ENCODE data around the gene ATRAID. TPM values are rescaled to one million over a fixed set of nuclear protein-coding genes. Genes with fewer than 3 reads are reported as not detected.

The ATRAID gene
- total and polyA plus RNA-seq, 2 experiments from 2014 or later = 129 to 154 TPM

DNA sequence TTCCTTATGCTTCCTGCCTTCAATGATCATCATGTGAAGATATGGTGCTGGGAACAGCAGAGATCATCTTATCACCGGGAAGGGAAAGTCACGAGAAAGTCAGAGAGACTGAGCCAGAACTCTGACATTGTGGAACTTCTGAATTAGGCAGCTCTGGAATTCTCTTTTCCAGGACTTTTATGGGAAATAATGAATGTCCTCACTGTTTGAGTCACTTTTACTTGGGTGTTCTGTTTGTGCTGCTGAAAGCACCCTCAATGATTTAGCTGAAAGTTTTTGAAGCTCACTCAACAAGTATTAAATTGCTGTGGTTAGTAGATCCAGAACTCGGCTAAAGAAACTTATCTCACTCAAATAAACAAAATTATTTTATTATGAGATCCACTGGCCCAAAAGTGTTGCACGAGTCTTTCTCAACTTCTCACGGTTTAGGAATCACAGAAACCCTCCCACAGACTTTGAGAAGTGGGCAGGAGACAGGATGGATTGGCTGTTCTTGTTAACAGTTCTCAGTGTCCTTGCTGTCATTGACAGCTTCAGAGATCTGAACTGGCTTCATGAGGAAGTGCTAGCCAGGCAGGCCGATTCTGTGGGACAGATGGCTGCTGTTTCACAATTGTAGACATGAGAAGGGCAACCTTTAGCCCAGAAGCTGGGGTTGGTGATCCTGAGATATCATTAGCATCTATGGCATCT, 26.4 kb upstream of the ATRAID start (continued):
- TF ChIP-seq, protein P1, sequence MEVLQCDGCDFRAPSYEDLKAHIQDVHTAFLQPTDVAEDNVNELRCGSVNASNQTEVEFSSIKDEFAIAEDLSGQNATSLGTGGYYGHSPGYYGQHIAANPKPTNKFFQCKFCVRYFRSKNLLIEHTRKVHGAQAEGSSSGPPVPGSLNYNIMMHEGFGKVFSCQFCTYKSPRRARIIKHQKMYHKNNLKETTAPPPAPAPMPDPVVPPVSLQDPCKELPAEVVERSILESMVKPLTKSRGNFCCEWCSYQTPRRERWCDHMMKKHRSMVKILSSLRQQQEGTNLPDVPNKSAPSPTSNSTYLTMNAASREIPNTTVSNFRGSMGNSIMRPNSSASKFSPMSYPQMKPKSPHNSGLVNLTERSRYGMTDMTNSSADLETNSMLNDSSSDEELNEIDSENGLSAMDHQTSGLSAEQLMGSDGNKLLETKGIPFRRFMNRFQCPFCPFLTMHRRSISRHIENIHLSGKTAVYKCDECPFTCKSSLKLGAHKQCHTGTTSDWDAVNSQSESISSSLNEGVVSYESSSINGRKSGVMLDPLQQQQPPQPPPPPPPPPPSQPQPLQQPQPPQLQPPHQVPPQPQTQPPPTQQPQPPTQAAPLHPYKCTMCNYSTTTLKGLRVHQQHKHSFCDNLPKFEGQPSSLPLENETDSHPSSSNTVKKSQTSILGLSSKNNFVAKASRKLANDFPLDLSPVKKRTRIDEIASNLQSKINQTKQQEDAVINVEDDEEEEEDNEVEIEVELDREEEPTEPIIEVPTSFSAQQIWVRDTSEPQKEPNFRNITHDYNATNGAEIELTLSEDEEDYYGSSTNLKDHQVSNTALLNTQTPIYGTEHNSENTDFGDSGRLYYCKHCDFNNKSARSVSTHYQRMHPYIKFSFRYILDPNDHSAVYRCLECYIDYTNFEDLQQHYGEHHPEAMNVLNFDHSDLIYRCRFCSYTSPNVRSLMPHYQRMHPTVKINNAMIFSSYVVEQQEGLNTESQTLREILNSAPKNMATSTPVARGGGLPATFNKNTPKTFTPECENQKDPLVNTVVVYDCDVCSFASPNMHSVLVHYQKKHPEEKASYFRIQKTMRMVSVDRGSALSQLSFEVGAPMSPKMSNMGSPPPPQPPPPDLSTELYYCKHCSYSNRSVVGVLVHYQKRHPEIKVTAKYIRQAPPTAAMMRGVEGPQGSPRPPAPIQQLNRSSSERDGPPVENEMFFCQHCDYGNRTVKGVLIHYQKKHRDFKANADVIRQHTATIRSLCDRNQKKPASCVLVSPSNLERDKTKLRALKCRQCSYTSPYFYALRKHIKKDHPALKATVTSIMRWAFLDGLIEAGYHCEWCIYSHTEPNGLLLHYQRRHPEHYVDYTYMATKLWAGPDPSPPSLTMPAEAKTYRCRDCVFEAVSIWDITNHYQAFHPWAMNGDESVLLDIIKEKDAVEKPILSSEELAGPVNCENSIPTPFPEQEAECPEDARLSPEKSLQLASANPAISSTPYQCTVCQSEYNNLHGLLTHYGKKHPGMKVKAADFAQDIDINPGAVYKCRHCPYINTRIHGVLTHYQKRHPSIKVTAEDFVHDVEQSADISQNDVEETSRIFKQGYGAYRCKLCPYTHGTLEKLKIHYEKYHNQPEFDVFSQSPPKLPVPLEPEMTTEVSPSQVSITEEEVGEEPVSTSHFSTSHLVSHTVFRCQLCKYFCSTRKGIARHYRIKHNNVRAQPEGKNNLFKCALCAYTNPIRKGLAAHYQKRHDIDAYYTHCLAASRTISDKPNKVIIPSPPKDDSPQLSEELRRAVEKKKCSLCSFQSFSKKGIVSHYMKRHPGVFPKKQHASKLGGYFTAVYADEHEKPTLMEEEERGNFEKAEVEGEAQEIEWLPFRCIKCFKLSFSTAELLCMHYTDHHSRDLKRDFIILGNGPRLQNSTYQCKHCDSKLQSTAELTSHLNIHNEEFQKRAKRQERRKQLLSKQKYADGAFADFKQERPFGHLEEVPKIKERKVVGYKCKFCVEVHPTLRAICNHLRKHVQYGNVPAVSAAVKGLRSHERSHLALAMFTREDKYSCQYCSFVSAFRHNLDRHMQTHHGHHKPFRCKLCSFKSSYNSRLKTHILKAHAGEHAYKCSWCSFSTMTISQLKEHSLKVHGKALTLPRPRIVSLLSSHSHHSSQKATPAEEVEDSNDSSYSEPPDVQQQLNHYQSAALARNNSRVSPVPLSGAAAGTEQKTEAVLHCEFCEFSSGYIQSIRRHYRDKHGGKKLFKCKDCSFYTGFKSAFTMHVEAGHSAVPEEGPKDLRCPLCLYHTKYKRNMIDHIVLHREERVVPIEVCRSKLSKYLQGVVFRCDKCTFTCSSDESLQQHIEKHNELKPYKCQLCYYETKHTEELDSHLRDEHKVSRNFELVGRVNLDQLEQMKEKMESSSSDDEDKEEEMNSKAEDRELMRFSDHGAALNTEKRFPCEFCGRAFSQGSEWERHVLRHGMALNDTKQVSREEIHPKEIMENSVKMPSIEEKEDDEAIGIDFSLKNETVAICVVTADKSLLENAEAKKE (CRISPR knock-in tag; IDR thresholded peaks at IDR 0.05) = no peak
- TF ChIP-seq ZNF331 (CRISPR knock-in tag; IDR thresholded peaks at IDR 0.05; ENCODE audit: low read depth) = no peak

DNA sequence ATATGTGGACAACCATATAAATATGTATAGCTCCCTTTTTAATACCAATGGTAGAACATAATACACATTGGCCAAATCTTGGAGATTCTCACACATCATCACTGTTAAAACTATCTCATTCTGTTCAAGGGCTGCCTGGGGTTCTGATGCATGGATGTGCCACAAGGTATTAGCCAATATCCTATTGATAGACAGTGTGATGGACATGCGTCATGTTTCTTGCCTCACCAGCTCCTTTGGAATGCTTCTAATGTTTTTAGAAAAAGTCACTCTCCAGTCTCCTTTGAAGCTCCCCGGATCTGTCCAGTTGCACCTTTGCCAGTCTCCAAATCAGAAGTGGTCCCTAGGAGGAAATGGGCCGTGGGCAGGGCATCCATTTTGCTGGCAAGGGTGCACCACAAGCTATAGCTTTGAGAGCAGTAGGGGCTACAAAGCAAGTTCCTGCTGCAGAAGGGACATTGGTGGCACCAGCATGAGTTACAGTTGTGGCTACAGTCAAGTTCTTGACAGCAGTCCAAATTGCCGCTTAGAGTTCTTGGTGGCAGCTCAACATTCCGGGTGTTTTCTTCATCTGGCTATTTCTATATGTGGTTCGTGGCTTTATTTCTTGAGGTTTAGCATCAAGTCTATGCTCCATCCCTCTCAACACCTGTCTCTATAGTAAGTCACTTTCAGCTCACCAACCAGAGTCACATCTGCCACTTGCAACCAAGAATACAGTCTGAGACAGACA, 25.1 kb upstream of the ATRAID start:
- no peaks in the 10 kb centered on the region for H3K27me3 ChIP-seq (ENCODE audit: insufficient read depth)
- Mint-ChIP-seq H3K4me1 (no peaks in the 10 kb centered on the region), H3K9me3 (no peaks in the 10 kb centered on the region), H3K27ac (no peak overlapping the region), H3K4me3 (no peak overlapping the region), H3K27me3 (ENCODE audit: insufficient read depth, low read depth, poor library complexity) (peaks cover 2% of the 10 kb centered on the region), H3K36me3 (ENCODE audit: low read depth) (no peaks in the 10 kb centered on the region)
- no peak overlapping the region for H3K27ac ChIP-seq (ENCODE audit: low read depth)
- no peaks in the 10 kb centered on the region for H3K79me2 ChIP-seq (replicated peaks; ENCODE audit: insufficient read depth)
- no peak overlapping the region for H2AFZ ChIP-seq
- no peaks in the 10 kb centered on the region for H3K36me3 ChIP-seq (ENCODE audit: insufficient read depth)
- no peaks in the 10 kb centered on the region for H4K20me1 ChIP-seq (replicated peaks; ENCODE audit: insufficient read depth)
- no peak for DNase-seq (ENCODE audit: low spot score)
- H3K4me3 ChIP-seq = no peak overlapping the region
- ATAC-seq = no peak
- no peaks in the 10 kb centered on the region for H3K9me2 ChIP-seq (ENCODE audit: insufficient read depth)
- no peaks in the 10 kb centered on the region for H3F3A ChIP-seq (replicated peaks; ENCODE audit: low read depth)
- no peak overlapping the region for H3K4me2 ChIP-seq
- H3K4me1 ChIP-seq (ENCODE audit: insufficient read depth) = no peaks in the 10 kb centered on the region
- TF ChIP-seq ZNF114 (CRISPR knock-in tag; IDR thresholded peaks at IDR 0.05) (no peak), NANOG (IDR thresholded peaks at IDR 0.05; ENCODE audit: borderline replicate concordance) (no peak), JUNB (IDR thresholded peaks at IDR 0.05; ENCODE audit: unreplicated experiment) (no peak), ZNF331 (CRISPR knock-in tag; IDR thresholded peaks at IDR 0.05; ENCODE audit: low read depth) (no peak), EZH2 (IDR thresholded peaks at IDR 0.05; ENCODE audit: low read depth, unreplicated experiment) (no peak), EZH2phosphoT487 (IDR thresholded peaks at IDR 0.05; ENCODE audit: unreplicated experiment) (no peak)
- TF ChIP-seq, protein P2, sequence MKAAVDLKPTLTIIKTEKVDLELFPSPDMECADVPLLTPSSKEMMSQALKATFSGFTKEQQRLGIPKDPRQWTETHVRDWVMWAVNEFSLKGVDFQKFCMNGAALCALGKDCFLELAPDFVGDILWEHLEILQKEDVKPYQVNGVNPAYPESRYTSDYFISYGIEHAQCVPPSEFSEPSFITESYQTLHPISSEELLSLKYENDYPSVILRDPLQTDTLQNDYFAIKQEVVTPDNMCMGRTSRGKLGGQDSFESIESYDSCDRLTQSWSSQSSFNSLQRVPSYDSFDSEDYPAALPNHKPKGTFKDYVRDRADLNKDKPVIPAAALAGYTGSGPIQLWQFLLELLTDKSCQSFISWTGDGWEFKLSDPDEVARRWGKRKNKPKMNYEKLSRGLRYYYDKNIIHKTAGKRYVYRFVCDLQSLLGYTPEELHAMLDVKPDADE (IDR thresholded peaks at IDR 0.05) = no peak

Measured in GM23338 (cell line).